Neural cell (in vitro differentiated cells): ENCODE results near the gene ANXA4.

Experiments used
- CTCF ChIP-seq: fragments of 450-650 bp; IDR thresholded peaks from 2 replicates; pipeline ENCODE4 v1.5.1; 2014; ENCODE audit warnings: antibody characterized with exemption, mild to moderate bottlenecking, moderate library complexity; ENCODE audit not compliant: poor library complexity, severe bottlenecking
- RAD21 ChIP-seq: fragments of 450-650 bp; conservative IDR thresholded peaks from 2 replicates; pipeline ENCODE4 v1.6.1; 2014; ENCODE audit warnings: antibody characterized with exemption, mild to moderate bottlenecking, moderate library complexity
- REST ChIP-seq: IDR thresholded peaks from 2 replicates; pipeline ENCODE4 v1.6.1; 2012; ENCODE audit warnings: borderline replicate concordance

GRCh38 chr2:69762513-69763494 lies 20.9 kb downstream of the ANXA4 start:
- TF ChIP-seq CTCF (no peak), RAD21 (no peak), REST (no peak)
